A172 (cell line): ENCODE measurements around the gene ZMAT5. TPM values are rescaled to one million over a fixed set of nuclear protein-coding genes. Genes with fewer than 3 reads are reported as not detected.

ENCODE experiments used
- DNase-seq: peaks from one replicate; pipeline ENCODE4 v3.0.0-alpha.2; 2015; ENCODE audit warnings: low spot score
- total RNA-seq: library from RNA; depleted of rRNA; stranded (reverse); fragments of >200 nt; shearing (Covaris generic); gene quantifications from 2 replicates; pipeline ENCODE4 v1.2.3, GENCODE V29; 2014; rRNA removed

The ZMAT5 gene, protein sequence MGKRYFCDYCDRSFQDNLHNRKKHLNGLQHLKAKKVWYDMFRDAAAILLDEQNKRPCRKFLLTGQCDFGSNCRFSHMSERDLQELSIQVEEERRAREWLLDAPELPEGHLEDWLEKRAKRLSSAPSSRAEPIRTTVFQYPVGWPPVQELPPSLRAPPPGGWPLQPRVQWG
- 12.0 and 22.0 TPM in 2 replicates for total RNA-seq

DNA sequence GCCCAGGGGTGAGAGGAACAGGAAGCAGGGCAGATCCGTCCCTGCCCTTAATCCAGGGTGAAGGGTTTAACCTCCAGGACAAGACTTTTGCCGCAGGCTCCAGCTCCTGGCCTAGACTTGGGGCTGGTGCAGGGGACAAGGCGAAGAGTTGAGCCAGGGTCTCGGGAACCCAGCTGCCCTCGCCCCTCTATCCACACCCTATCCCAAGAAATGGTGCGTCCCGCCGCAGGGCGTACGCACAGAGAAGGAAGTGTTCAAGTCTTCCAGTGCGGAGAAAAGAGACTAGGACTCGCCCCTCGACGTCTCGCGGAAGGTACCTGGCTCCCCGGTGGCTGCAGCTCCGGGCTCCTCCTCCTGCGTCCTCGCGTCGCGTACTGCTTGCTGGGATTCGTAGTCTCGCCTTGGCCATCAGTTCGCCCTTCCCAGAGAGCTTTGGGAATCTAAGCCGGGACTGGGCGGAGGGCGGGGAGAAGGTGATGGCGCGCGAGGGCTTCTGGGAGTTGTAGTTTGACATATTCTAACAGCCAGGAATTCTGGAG is at the start of gene ZMAT5:
TSS of gene ZMAT5 (minus strand) at position 376 of the 539 bp plus-strand sequence. CDS start 18,463 bp downstream, outside the sequence.
- DNase-seq = peak; percentile 85

DNA sequence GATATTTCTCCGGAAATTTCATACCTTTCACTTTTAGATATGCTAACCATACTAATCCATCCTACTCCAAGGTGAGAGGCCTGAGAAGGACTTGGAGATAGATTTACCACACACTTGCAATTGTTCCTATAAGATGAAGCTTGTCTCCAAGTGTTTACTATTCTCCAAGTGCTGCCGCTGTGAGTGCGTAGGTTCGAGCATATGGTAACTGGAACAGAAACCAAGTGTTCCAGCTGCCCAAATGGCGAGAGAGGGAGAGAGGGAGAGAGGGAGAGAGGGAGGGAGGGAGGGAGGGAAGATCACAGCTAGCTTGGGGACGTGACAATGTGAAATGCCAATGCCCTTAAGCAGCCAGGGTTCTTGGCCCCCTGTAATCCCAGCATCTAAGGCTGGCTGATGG is 49.7 kb upstream of the ZMAT5 start:
- no peak for DNase-seq

DNA sequence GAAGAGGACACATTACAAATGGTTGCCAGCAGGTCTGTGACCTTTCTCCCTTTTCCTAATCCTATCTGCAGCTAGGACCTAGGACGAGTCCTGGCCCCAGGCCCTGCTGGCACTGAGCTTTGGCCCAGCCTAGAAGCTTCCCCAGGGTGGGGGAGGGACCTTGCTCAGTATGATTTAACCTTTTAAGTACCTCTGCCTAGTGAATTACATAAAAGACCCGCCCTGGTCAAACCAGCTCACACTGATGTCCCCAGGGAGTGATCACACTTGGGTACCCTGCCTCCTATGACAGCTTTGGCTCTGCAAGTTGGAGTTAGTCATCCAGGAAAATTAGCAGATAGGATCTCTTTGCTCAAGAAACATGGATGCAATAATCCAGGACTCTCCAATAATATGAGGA is 49.3 kb upstream of the ZMAT5 start:
- no peak for DNase-seq

GRCh38 chr22:29815580-29815979 is 48.8 kb upstream of the ZMAT5 start:
- no peak for DNase-seq

GRCh38 chr22:29814003-29814402 is 47.2 kb upstream of the ZMAT5 start:
- DNase-seq = no peak

DNA sequence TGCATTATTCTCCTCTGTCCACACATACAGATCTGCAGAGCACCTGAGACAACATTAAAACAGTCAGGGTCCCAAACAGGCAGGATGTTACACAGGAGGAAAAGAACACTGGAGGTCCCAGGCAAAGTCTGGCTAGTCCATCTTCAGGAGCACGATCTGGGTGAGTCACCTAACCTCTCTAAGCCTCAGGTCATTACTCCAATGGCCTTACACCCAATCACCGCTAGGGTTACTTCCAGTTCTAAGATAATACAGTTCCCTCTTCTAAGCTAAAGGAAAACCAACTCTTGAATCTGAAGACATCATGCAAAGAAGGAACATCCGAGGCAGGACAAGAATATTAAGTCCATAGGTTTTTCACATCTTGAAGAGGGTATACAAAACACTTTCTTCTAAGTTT is 46.8 kb upstream of the ZMAT5 start:
- peak; percentile 26 for DNase-seq

DNA sequence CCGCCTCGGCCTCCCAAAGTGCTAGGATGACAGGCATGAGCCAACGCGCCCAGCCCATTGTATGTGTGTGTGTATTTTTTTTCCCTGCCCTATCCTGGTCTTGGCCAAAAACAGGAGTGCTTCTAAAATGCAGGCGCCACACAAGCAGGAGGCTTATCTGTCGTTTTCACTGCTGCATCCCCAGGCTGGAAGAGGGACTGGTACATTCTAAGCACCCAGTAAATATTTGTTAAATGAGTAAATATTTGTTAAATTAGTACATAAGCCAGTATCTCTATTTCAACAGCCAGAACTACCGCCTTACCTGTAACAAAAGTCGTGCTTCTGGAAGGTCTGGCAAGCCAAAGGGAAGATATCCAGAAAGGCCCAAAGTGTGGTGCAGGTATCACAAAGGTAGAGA is 46.3 kb upstream of the ZMAT5 start:
- DNase-seq = no peak

DNA sequence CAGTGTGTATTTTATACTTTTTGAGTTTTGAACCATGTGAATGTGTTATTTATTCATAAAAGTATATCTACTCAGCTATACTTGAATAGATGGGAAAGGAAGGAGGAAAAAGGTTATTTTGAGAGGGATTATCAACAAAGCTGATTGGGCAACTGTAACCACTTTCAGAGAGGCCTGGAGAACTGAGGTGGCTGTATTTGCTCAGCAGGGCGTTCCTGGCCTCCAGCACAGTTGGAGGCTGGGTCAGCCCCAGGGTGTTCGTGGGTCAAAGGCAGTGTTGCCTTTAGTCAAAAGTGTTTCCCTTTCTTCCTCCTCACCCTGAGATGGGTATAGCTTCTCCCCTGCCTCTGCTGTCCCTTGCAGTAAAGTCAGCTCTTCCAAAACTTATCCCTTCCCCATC is 44.6 kb upstream of the ZMAT5 start:
- DNase-seq = no peak

- DNase-seq = no peak
Measured at GRCh38 chr22:29810216-29810615, 43.4 kb upstream of the ZMAT5 start.

- DNase-seq = no peak
Measured at GRCh38 chr22:29806196-29806595, 39.4 kb upstream of the ZMAT5 start.

GRCh38 chr22:29804985-29805384 is 38.2 kb upstream of the ZMAT5 start:
- no peak for DNase-seq

DNA sequence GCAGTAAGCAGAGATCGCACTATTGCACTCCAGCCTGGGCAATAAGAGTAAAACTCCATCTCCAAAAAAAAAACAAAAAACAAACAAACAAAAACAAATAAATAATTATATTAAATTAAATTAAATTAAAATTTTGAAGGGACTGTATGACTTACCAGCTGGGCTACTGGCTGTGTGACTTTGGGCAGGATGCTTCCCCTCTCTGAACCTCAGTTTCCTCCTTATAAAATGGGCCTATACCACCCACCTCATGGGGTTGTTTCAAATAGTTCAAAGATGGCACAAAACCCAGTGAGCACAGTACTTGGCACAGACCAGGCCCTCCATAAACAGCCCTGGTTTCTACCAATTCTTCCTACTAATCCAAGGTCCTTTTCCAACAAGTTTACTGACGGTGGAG is 36.4 kb upstream of the ZMAT5 start:
- DNase-seq = no peak

- DNase-seq = no peak
Measured at GRCh38 chr22:29801796-29802195, 35.0 kb upstream of the ZMAT5 start.

DNA sequence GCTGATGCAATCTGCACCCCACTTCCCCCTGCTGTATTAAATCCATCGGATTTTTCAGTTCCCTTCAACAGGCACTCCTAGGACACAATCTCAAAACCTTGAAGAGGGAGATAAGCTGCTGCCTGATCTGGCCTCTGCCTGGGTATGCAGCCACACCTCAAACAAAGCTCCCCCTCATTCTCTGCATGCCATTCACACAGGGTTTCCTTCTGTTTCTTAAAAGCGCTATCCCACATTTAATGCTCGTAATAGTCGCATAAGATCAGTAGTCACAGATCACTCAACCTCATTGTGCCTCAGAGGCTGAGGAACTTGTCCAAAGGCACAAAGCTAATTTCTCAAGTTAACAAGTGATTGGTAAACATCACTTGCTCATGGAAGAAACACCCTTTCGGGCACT is 34.3 kb upstream of the ZMAT5 start:
- DNase-seq = no peak

DNA sequence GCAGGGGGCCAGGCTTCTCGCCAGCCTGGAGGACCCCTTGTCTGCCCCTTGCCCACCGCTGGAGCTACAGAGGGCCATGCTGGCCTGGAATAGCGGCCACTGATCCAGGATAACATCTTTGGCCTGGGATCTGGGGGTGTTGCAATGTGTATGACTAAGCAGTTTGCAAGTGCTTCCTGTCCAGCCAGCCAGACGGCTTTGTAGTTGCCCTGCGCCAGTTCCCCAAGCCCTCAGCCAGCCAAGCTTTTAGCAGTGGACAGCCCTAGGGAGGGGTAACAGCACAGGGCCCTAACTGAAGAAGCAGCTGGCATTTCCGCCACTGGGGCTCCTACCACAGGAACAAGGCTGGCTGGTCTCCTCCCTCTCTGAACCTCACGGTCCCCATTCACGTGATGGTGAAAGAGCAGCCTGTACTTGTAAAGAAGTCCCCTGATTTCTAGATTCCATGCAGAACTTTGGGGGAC is 32.4 kb upstream of the ZMAT5 start:
- DNase-seq = peak; percentile 88

DNA sequence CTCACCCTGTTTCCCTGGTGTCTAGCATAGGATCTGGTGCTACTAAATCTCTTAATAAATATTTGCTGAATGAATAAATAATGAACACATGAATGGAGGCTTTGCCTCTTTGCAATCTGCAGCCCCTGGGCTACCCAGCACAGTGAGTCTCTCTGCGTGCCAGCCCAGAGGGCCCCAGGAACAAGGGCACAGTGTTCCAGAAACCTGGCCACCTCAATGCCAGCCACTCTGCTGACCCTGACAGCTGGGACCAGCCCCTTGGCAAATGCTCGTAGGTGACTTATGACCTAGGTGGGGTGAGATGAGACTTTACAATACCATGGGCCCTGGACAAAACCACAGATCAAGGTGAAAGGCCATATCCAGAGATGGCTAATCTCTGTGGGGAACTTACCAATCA is 32.0 kb upstream of the ZMAT5 start:
- DNase-seq = no peak

DNA sequence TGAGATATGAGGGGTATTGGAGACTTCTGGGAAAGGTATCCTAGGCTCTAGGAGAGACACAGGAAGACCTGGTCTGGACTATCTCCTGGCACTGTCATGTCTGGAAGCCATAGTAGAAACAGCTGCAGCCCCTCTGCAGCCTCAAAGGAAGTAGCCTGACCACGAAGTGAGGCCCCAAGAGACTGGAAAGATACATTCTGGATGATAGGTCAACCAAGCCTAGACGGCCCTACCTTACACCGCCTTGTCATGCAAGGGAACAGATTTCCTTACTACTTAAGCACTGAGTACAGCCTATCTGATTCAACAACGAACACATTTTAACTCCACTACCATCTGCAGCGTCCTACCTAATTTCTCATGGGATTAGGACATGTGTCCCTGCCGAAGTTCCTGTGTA is 31.5 kb upstream of the ZMAT5 start:
- DNase-seq = no peak

DNA sequence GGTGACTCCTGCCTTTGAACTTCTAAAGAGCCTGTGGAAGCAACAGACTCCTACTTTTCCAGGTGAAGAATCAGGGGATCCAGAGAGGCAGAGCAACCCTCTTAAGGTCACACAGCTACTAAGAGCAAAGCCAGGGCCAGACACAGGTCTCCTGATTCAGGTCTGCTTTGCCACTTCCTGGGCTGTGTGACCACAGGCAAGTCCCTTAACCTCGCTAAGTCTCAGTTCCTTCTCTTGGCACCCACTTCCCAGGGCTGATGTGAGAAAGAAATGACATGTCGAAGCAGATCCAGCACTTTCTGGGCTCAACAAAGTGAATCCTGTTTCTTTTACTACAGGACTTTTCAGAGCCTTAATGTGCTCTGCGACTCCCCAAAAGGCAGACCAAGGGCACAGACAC is 30.5 kb upstream of the ZMAT5 start:
- DNase-seq = no peak

DNA sequence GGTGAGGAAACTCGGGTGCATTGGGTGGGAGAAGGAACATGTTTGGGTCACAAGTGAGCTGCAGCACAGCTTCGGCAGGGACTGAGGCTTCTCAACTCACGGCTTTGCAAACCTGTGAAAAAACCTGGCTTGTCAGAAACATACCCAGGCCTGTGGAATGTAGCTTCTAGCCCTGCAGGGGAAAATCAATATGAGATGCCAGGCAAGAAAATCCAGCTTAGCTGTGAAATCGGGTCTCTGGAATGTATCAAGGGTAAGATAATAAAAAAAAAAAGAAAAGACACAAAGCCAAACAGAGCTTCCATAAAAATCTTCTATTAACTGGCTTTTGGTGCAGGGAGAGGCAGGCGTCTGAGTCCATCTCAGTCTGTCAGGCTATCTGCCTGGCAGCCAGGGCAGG is 28.9 kb upstream of the ZMAT5 start:
- no peak for DNase-seq

DNA sequence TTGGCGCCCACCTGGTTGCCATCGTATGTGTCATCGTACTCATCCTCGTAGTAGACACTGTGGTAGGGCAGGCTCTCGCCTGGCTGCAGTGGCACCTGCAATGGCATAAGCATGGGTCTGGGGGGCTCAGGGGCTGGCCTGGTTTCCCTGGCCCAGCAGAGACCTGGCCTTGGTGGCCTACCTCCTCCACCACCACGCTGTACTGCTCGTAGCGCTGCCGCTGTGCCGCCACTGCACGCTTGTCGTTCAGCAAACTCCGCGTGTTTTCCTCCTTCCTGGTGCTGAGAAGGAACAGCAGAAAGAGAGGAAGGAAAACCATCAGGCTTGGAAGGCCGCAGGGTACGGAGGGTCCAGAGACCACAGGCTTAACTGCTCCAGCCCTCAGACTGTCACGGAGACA is 26.6 kb upstream of the ZMAT5 start:
- DNase-seq = no peak

- DNase-seq = no peak
Measured at GRCh38 chr22:29790061-29790460, 23.3 kb upstream of the ZMAT5 start.

GRCh38 chr22:29788339-29789279 is 21.8 kb upstream of the ZMAT5 start:
- no peak for DNase-seq
